Measurements from ENCODE around the gene MAML1. TPM values are rescaled to one million over a fixed set of nuclear protein-coding genes. Genes with fewer than 3 reads are reported as not detected.

The MAML1 gene
- total RNA-seq, 1 experiment from 2014 or later, result 10.6 TPM

- no TSS peak for BruUV-seq (replicated peaks)
- H3K79me2 ChIP-seq (ENCODE audit: low read length), result peaks cover 43% of the 10 kb centered on the region
- ChIA-PET POLR2A (ENCODE audit: unreplicated experiment) (interaction anchor here (0.6 kb wide), 1 partner anchor 8 kb away, joined by 3 read pairs; no protein-coding TSS in a partner anchor), CTCF (no interaction called here)
- ATAC-seq, result peak; percentile 32
- H3K9me2 ChIP-seq (replicated peaks; ENCODE audit: low read length), result no peaks in the 10 kb centered on the region
- DNase-seq, result peak; percentile 64
- peaks cover 41% of the 10 kb centered on the region for H3K4me1 ChIP-seq (ENCODE audit: insufficient read depth, low read length)
- no peak overlapping the region for H2AFZ ChIP-seq (ENCODE audit: low read length)
- peaks cover 11% of the 10 kb centered on the region for H3K36me3 ChIP-seq (ENCODE audit: low read depth, low read length)
- peak overlapping the region; percentile 96 for H3K27ac ChIP-seq (ENCODE audit: low read length)
- peak overlapping the region; percentile 94 for H3K9ac ChIP-seq (ENCODE audit: low read length)
- intact Hi-C loops (cut with micrococcal nuclease), result loop anchor here (2.0 kb wide), 1 partner anchor 57 kb away; no protein-coding TSS in a partner anchor
- no peaks in the 10 kb centered on the region for H3F3A ChIP-seq (ENCODE audit: low read length, unreplicated experiment)
- H3K4me3 ChIP-seq (ENCODE audit: low read length), result no peak overlapping the region
- no peaks in the 10 kb centered on the region for H3K27me3 ChIP-seq (ENCODE audit: low read length)
- no peaks in the 10 kb centered on the region for H3K9me3 ChIP-seq (ENCODE audit: low read length)
- H3K4me2 ChIP-seq (ENCODE audit: low read length), result peak overlapping the region; percentile 89
- H4K20me1 ChIP-seq (ENCODE audit: low read length), result peaks cover 36% of the 10 kb centered on the region
- no peak for TF ChIP-seq CTCF (conservative IDR thresholded peaks at IDR 0.05; ENCODE audit: low read depth, low read length)
- TF ChIP-seq EZH2 (IDR thresholded peaks at IDR 0.05; ENCODE audit: low read length, unreplicated experiment), result no peak
- no peak for TF ChIP-seq EZH2phosphoT487 (IDR thresholded peaks at IDR 0.05; ENCODE audit: borderline replicate concordance, low read length)
These were observed 86.9 kb downstream of the MAML1 start for GRCh38 chr5:179819296-179820126.

GRCh38 chr5:179820127-179820482 lies 87.5 kb downstream of the MAML1 start:
- Histone ChIP-seq H3K27me3 (ENCODE audit: low read length) (no peaks in the 10 kb centered on the region), H3K4me1 (ENCODE audit: insufficient read depth, low read length) (peaks cover 41% of the 10 kb centered on the region), H3K27ac (ENCODE audit: low read length) (peak overlapping the region; percentile 96), H3F3A (ENCODE audit: low read length, unreplicated experiment) (no peaks in the 10 kb centered on the region), H3K9me2 (replicated peaks; ENCODE audit: low read length) (no peaks in the 10 kb centered on the region), H2AFZ (ENCODE audit: low read length) (peak overlapping the region; percentile 55; the same call in 1 of the 2 replicates), H3K4me2 (ENCODE audit: low read length) (peak overlapping the region; percentile 89), H3K4me3 (ENCODE audit: low read length) (peak overlapping the region; percentile 93; the same call in 1 of the 2 replicates), H4K20me1 (ENCODE audit: low read length) (peaks cover 42% of the 10 kb centered on the region), H3K9me3 (ENCODE audit: low read length) (no peaks in the 10 kb centered on the region), H3K9ac (ENCODE audit: low read length) (peak overlapping the region; percentile 94), H3K36me3 (ENCODE audit: low read depth, low read length) (peaks cover 17% of the 10 kb centered on the region), H3K79me2 (ENCODE audit: low read length) (peaks cover 49% of the 10 kb centered on the region)
- ATAC-seq, result no peak
- TSS peak; percentile 65 for BruUV-seq (replicated peaks)
- POLR2A ChIA-PET (ENCODE audit: unreplicated experiment), result interaction anchor here (0.6 kb wide), 1 partner anchor 88 kb away, joined by 3 read pairs; no protein-coding TSS in a partner anchor
- intact Hi-C loops (cut with micrococcal nuclease), result loop anchor here (2.0 kb wide), 1 partner anchor 57 kb away; no protein-coding TSS in a partner anchor
- CTCF ChIA-PET, result no interaction called here
- TF ChIP-seq EZH2 (IDR thresholded peaks at IDR 0.05; ENCODE audit: low read length, unreplicated experiment), result no peak
- DNase-seq, result no peak

GRCh38 chr5:179820483-179821297 lies 88.1 kb downstream of the MAML1 start, which contains the start of gene SQSTM1:
SQSTM1 (plus strand) TSS chr5:179820905; CDS start chr5:179820937, 32 bp downstream.
- Histone ChIP-seq H3F3A (ENCODE audit: low read length, unreplicated experiment) (no peaks in the 10 kb centered on the region), H4K20me1 (ENCODE audit: low read length) (peaks cover 48% of the 10 kb centered on the region), H3K36me3 (ENCODE audit: low read depth, low read length) (peaks cover 23% of the 10 kb centered on the region), H3K27me3 (ENCODE audit: low read length) (no peaks in the 10 kb centered on the region), H3K9ac (ENCODE audit: low read length) (peak within 1 kb of the TSS; percentile 94), H3K27ac (ENCODE audit: low read length) (peak within 1 kb of the TSS; percentile 96), H3K79me2 (ENCODE audit: low read length) (peaks cover 55% of the 10 kb centered on the region), H3K4me2 (ENCODE audit: low read length) (peak within 1 kb of the TSS; percentile 89), H3K4me3 (ENCODE audit: low read length) (peak within 1 kb of the TSS; percentile 93), H3K9me2 (replicated peaks; ENCODE audit: low read length) (no peaks in the 10 kb centered on the region), H3K4me1 (ENCODE audit: insufficient read depth, low read length) (peaks cover 41% of the 10 kb centered on the region), H3K9me3 (ENCODE audit: low read length) (no peaks in the 10 kb centered on the region), H2AFZ (ENCODE audit: low read length) (peak within 1 kb of the TSS; percentile 55; the same call in 1 of the 2 replicates)
- ATAC-seq, result peak; percentile 29
- TF ChIP-seq EZH2 (IDR thresholded peaks at IDR 0.05; ENCODE audit: low read length, unreplicated experiment), result no peak
- TF ChIP-seq CTCF (conservative IDR thresholded peaks at IDR 0.05; ENCODE audit: low read depth, low read length), result no peak
- TF ChIP-seq EZH2phosphoT487 (IDR thresholded peaks at IDR 0.05; ENCODE audit: borderline replicate concordance, low read length), result no peak
- DNase-seq, result peak; percentile 75
- intact Hi-C loops (cut with micrococcal nuclease), result loop anchor here (2.0 kb wide), 1 partner anchor 58 kb away; no protein-coding TSS in a partner anchor
- CTCF ChIA-PET, result no interaction called here
- BruUV-seq (replicated peaks), result no TSS peak
- POLR2A ChIA-PET (ENCODE audit: unreplicated experiment), result interaction anchor here (0.6 to 0.9 kb wide), 2 partner anchors 9 to 88 kb away, joined by 3 to 5 read pairs; no protein-coding TSS in a partner anchor
